Measurements from ENCODE around the gene AKT1. TPM values are rescaled to one million over a fixed set of nuclear protein-coding genes. Genes with fewer than 3 reads are reported as not detected.
"Not testable (repeated sequence)": the region's sequence is repeated elsewhere in the genome, so short reads cannot be mapped to it uniquely, and the experiment has no call there.

Gene AKT1
- total RNA-seq, 1 experiment from 2014 or later = 205 TPM

DNA sequence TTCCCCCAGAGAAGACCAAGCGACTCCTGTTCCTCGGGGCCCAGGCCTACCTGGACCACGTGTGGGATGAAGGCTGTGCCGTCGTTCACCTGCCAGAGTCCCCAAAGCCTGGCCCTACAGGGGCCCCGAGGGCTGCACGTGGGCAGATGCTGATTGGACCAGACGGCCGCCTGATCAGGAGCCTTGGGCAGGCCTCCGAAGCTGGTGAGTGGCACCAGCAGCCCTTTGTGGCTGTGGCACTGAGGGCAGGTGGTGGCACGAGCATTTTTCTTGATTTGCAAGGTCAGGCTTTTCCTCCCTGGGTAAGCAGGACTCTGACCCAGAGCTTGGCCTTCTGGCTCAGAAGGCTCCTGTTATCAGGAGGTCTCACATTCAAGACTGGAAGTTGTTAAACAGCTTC lies 39.9 kb downstream of the AKT1 start:
- no peak for DNase-seq (ENCODE audit: low read depth)

DNA sequence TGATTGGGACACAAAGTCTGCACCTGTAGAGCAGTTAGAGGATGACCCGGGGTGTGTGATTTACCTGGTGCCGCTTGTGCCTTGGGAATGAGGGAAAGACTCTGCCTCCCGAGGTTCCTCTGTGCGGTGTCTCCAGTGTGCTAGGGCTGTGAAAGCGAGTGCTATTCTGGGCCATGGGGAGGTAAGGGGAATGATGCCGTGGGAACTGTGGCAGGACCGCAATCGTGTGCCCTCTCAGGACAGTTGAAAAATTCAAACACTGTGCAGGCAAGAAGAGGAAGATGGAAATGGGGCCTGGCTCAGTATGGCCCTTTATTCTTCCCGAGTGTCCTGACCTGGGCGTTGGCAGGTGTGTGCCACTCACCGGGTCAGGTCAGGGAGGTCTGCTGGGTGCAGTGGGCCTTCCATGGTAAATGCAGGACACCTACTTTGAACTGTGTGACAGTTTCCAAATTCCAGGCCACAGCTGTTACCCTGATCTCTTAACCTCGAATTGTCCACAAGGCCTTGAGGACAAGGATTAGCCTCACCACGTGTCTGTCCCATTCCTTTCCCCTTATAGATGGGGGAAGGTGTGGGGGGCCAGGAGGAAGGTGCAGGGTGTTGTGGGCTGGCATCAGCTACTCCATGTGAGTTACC lies 41.2 kb downstream of the AKT1 start:
- no peak for DNase-seq (ENCODE audit: low read depth)

DNA sequence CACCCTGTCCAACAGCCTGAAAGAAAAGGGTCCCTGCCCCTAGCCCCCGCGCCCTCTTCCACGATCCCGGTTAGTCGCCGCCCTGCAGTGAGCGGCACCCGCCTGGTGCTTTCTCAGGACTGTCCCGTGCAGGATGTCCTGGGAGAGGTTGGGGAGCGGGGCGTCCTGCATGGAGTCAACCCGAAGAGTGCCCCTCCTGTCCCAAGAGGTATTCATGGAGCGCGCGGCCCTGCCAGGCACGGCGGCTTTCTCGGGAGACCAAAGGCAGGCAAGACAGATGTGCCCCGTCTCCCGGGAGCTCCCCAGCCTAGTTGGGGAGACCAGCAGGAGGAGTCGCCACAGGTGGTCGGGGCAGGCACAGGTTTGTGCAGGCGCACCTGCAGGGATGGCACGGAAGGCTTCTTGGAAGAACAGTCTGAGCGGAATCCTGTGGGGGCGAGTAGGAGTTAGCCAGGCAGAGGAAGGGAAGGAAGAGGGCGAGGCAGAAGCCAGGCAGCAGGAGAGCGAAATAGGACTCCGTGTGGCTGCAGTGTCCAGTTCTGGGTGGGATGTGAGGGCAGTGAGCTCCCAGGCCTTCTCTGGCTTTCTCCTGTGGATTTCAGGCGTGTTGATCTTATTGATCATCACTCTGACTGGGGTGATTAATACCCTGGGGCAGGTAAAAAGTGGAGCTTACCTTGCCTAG lies 41.9 kb downstream of the AKT1 start:
- DNase-seq (ENCODE audit: low read depth) = no peak

DNA sequence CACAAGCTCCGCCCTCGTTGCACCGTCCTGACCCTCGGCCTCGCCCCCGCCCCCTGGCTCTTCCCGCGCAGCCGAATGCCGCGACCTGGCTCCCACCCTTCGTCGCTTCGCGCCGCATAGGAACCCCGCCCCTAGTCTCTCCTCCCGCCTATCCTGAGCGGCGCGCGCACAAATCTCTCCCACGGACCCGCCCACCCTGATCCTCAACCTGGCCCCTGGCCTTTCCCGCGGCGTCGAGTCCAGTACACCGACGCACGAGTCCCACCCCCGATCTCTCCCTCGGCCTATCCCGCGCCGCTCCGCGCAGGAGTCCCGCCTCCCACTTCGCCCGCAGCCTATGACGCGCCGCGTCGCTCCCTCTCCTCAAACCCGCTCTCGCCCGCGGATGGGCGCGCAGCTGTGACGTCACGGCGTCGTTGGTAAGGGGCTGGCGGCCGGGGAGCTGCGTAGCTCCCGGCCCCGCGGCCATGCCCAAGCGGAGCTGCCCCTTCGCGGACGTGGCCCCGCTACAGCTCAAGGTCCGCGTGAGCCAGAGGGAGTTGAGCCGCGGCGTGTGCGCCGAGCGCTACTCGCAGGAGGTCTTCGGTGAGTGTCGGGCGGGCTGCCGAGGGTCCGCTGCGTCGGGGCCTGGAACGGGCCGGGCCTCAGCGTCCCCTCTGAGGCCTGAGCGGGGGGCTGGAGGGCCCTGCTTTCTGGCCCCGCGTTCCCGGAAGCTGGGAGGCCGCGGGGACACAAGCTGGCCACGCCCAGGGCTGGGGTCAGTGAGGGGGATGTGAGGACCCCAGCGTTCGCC lies 42.6 kb downstream of the AKT1 start, which contains the start of gene SIVA1:
Gene SIVA1, plus strand, starts transcription at position 413 of the 793 bp plus-strand sequence. Its CDS starts 55 bp downstream, at position 468.
- peak; percentile 99 for DNase-seq (ENCODE audit: low read depth)

DNA sequence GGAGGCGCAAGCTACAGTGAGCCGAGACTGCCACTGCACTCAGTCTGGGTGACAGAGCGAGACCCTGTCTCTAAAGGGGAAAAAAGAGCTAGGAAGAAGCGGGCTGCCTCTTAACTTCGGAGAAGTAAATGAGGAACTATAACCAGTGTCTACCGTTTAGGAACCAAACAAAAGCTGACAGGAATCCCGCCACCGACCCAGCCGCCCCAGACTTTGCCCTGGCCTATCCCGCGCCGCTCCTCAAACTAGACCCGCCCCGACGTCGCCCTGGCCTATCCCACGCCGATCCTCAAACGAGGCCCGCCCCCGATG lies 43.2 kb downstream of the AKT1 start:
- DNase-seq (ENCODE audit: low read depth) = no peak

DNA sequence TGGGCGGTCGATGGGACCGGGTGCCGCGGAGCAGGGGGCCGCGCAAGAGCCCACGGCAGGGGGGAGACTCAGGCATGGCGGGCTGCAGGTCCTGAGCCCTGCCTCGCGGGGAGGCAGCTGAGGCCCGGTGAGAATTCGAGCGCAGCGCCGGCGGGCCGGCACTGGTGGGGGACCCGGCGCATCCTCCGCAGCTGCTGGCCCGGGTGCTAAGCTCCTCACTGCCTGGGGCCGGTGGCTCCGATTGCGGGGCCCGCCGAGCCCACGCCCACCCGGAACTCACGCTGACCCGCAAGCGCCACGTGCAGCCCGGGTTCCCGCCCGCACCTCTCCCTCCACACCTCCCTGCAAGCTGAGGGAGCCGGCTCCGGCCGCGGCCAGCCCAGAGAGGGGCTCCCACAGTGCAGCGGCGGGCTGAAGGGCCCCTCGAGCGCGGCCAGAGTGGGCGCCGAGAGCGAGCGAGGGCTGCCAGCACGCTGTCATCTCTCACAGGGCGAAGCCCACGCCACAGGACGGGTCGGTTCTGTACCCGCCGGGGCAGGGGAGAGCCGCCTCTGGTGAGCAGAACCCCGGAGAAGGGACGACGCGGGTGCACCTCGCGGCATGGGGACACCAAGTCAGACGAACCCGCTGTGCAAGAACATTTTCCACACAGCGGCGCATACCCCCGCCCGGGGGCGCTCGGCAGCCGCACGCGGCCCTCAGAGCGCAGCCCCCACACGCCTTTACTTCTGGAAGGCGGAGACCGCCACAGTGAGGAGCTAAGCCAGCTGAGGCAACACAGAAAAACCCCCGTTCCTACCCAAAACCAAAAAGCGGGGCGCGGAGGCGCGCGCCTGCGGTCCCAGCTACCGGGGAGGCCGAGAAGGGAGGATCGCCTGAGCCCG lies 43.8 kb downstream of the AKT1 start:
- DNase-seq (ENCODE audit: low read depth) = no peak

DNA sequence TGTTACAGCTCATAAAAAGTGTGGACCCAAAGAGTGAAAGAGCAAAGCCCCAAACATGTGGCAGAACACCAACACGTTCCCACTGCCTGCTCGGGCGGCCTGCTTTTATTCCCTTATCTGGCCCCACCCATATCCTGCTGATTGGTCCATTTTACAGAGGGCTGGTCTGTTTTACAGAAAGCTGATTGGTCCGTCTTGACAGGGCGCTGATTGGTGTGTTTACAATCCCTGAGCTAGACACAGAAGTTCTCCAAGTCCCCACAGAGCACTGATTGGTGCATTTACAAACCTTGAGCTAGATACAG lies 44.8 kb downstream of the AKT1 start:
- not testable (repeated sequence) for DNase-seq (ENCODE audit: low read depth)

DNA sequence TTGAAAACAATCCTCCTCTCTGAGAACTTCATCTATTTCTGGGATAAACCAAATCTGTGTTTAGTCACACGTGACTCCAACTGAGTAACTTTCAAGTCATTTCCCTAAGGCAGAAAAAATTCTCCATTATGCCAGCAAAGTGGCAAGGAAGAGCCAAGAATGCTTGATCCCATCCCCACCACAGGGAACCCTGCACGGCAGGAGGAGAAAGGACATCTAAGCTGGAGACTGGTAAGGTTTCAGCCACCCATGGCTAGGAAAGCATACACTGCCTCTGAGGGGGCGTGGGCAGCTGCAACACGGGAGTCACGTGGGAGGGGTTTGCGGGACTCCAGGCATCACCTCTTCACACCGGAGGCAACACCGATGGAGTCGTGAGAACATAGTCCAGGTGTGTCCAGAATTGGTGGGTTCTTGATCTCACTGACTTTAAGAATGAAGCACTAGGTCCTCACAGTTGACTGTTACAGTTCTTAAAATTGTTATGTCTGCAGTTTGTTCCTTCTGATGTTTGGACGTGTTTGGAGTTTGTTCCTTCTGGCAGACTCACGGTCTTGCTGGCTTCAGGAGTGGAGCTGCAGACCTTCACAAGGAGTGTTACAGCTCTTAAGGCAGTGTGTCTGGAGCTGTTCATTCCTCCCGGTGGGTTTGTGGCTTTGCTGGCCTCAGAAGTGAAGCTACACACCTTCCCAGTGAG lies 45.3 kb downstream of the AKT1 start:
- no peak for DNase-seq (ENCODE audit: low read depth)

DNA sequence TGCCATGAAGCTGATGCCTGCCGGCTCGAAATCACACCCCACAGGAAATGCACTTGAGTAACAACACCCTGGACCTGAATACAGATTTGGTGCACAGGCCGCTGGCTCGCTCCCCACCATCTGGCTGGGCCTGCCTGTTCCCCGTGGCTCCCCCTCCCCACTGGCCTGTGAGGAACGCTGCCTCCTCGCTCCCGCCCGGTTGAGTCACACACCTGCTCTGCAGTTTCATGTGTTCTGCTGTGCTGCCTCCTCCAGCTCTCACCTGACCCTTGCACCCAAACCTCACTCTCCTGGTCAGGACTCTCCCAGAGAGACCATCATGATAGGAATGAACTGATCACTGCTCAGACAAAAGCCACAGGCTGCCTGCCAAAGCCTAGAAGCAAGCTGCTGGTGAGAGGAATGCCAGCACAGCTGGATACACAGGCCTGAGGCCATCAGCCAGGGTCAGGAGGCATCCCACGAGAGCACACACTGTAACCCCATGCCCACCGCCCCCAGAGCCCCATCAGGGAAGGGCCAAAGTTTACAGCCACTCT lies 46.4 kb downstream of the AKT1 start:
- peak; percentile 68 for DNase-seq (ENCODE audit: low read depth)

DNA sequence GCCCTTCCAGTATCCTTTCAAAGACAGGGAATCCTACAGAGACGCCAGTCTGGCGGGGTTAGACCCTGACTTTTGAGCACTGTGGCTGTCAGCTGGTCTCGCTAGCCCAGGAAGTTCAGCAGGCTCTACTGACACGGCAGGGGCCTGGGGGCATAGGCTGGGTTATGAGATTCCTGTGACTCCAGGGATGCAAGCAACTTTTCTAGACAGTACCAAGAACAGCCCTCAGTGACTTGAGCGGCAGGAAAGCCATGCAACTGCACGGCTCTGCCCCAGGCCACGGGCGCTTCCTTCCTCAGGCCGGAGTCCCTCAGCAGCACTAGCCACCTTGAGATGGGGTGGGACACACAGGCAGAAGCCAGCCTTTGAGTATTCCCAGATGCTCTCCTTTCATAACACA lies 47.7 kb downstream of the AKT1 start:
- no peak for DNase-seq (ENCODE audit: low read depth)

DNA sequence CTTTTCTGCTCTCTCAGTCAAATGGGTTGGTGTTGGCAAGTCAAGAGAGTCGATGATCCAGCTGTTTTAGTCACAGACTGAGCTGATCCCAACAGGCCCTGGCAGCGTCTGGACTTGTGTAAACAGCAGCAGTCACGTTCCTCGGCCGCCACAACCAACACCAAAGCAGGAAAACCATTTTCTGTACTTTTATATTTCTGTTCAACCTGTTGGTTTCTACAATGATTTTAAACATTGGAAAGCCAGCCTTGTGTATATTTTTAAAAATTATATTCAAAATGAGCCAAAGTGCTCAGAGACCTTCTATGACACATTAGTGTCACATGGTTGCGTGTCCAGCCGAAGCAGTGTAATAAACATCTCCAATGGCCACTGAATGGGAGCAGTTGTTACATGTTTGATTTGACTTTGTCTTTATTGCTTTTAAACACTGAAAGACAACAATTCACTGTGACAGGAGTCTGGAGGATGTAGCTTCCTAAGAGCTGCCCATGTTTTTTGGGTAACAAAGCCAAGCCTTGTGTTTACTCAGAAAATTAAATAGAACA lies 48.5 kb downstream of the AKT1 start:
- DNase-seq (ENCODE audit: low read depth) = no peak

DNA sequence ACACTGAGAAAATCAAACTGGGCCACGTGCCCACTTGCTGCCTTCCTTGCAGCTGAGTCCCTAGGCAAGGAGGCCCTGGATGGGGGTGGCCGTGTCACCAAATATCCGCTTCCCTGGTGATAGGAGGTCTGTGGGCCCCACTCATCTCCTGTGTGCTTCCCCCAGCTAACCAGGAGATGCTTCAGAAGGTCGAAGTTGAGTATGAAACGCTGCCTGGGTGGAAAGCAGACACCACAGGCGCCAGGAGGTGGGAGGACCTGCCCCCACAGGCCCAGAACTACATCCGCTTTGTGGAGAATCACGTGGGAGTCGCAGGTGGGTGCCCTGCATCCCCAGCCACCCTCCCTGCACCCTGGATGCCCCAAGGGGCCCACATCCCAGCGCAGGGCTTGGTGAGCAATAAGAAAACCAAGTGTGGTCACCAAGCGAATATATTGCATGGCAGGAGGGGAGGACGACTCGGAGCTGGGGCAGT lies 49.4 kb downstream of the AKT1 start:
- DNase-seq (ENCODE audit: low read depth) = no peak

DNA sequence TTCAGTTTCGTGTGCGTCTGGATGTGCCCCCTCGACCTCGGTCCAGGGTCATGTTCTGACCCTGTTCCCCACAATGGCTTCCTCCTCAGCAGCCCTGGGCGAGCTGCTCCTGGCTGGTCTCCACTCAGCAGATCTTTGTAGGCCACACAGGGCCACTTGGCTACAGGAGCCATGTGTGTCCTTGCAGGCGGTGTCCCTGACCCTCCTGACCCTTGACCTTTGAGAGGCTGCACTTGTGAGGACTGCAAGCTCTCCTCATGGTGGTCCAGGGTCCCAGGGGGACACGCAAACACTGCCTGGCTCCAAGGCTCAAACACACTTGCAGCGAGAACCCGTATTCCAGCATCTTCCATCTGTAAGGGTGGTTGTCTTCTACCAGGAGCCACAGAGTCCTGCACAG lies 50.1 kb downstream of the AKT1 start:
- no peak for DNase-seq (ENCODE audit: low read depth)

DNA sequence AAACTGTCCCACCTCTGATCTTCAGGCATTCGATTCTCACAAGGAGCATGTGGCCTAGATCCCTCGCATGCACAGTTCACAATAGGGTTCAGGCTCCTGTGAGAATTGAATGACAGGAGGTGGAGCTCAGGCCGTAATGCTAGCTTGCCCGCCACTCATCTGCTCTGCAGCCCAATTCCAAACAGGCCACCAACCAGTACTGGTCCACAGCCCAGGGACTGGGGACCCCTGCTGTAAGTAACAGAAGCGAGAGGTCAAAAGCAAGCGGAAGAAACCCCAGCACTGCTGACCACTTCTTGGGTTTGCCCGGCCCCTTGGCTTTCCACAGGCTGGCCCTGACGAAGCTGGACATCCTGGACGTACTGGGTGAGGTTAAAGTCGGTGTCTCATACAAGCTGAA lies 51.1 kb downstream of the AKT1 start:
- no peak for DNase-seq (ENCODE audit: low read depth)

DNA sequence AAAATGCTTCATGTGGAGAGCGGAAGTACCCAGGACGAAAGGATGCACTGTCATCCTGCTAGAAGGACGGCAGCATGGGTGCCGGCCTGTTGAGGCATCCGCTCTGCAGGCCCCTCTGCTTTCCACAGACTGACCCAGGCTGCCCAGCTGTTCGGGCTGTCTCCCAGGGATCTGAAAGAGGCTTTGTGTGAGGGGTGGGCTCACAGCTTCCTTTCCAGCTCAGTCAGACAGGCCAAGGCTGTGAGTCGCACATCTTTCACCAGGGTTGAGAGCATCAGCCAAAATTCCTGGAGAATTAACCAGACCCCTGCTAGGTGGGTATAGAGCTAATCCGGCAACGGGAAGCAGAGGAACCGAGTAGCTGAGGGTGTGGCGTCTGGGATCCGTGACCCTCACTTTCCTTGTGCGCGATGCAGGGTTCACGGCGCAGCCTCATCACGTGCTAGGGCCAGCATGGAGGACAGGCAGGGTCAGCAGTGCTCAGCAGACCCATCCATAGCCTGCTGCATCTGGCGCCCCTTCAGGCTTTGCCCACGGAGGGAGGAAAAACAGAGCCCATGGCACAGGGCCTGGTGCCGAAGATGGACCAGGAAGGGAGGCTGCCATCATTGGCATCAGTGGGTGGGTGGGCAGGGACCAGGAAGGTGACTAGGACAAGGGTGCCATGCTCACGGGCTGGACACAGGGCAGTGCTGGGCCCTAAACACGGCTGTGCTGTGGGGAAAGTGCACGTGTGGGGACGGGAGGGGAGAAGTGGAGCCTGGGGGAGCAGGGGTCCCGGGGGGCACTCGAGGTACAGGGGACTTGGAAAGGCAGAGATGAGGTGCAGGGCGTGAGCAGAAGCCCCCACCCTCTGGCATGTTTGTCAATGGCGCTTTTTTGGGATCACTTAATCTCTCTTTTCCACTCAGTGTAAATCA lies 51.8 kb downstream of the AKT1 start:
- no peak for DNase-seq (ENCODE audit: low read depth)

DNA sequence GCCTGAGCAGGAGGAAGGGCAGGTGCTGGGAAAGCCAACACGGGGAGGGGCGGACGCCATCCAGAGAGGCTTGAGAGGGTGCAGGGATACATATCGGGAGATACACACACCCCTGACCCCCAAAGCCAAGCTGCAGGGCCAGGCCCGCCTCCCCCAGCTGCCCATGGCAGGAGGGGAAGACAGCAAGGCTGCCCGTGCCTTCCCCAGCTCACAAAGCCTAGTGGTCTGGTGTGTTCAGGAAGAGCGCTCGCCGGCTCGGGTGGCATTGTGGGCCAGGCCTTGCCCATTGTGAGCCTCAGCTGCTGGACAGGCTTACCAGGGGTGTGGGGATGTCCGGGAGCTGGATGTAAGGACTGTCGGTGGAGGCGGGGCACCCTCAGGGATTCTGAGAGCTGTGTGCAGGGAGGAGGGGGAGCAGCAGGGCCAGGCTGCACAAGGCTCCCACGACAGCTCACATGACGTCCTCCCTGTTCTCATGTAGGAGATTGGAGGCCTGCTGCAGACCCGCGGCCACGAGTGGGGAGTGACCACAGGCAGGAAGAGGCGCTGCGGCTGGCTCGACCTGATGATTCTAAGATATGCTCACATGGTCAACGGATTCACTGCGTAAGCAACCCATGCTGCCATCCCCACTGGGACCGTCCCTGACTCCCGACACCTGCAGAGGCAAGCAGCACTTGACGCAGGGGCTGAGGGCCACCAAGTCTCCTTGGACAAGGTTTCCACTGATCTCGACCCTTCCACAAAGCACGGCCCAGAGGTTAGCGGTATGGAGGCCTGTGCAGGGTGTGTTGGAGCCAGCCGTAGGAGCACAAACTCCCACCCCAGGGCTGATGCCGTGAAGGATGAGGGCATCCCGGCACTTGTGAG lies 52.7 kb downstream of the AKT1 start:
- no peak for DNase-seq (ENCODE audit: low read depth)

DNA sequence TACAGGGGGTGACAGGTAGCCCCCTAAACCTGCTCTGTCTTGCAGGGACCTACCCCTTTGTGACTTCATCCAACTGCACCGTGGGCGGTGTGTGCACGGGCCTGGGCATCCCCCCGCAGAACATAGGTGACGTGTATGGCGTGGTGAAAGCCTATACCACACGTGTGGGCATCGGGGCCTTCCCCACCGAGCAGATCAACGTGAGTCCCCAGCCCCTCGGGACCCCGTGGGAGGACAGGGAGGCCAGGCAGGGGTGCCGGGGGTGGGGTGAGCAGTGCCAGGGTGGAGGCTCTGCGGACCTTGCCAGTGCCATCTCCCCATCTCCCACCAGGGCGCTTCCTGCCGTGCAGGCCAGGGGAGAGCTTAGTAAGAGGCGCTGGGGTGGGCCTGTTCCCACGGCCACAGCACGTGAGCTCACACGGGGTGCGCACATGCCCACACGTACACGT lies 53.7 kb downstream of the AKT1 start:
- DNase-seq (ENCODE audit: low read depth) = no peak

DNA sequence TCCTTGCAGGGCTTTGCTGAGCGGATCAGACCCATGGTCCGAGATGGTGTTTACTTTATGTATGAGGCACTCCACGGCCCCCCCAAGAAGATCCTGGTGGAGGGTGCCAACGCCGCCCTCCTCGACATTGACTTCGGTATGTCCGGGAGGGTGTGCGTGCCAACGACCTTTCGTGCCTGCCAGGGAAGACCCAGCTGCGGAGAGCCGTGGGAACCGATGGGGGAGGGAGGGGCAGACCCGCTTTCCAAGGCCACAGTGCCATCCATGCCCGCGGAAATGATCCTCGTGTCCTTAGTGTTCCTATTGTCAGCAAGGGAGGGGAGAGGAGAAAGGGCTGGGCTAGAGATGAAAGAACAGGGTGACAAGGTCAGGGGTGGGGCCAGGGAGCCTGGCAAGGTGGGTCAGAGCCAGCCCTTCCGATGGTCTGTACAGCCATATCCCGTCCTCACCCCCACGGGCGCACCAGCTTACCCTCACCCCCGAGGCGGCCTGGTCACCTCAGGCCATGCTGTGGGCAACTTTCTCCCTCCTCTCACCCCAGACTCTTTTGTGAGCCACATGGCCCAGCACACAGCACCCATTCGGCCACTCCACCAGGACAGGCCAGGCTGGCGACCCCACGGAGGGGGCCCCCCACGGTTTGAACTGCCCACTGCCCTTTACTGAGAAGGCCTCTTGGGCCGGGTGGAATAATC lies 54.3 kb downstream of the AKT1 start:
- no peak for DNase-seq (ENCODE audit: low read depth)
